DMS 273 (cell line): Measurements from ENCODE around the gene HECTD4.
A peak's percentile ranks its signal among the peaks of the same experiment; 100 is the strongest.

Experiments
- DNase-seq: peaks from one replicate; lab custom pipeline; 2025; ENCODE audit not compliant: unreplicated experiment; lab: John Stamatoyannopoulos, UW

Gene HECTD4

GRCh38 chr12:112322882-112323547 lies 59.2 kb downstream of the HECTD4 start:
- no peak for DNase-seq

- DNase-seq, result no peak
Measured at GRCh38 chr12:112322441-112322840, 59.8 kb downstream of the HECTD4 start.

- DNase-seq, result no peak
Measured at GRCh38 chr12:112321245-112321644, 61.0 kb downstream of the HECTD4 start.

- DNase-seq, result no peak
Measured at GRCh38 chr12:112319395-112319794, 62.8 kb downstream of the HECTD4 start.

GRCh38 chr12:112317481-112317880 lies 64.8 kb downstream of the HECTD4 start:
- no peak for DNase-seq

- no peak for DNase-seq
Measured at GRCh38 chr12:112314981-112315380, 67.2 kb downstream of the HECTD4 start.

- no peak for DNase-seq
Measured at GRCh38 chr12:112309797-112310196, 72.4 kb downstream of the HECTD4 start.

- no peak for DNase-seq
Measured at GRCh38 chr12:112308652-112309051, 73.6 kb downstream of the HECTD4 start.

GRCh38 chr12:112308161-112308560 lies 74.1 kb downstream of the HECTD4 start:
- DNase-seq, result no peak

GRCh38 chr12:112307317-112308011 lies 74.8 kb downstream of the HECTD4 start:
- peak; percentile 30 for DNase-seq

GRCh38 chr12:112305951-112306350 lies 76.3 kb downstream of the HECTD4 start:
- DNase-seq, result no peak

GRCh38 chr12:112304436-112304835 lies 77.8 kb downstream of the HECTD4 start:
- DNase-seq, result peak; percentile 26

- DNase-seq, result no peak
Measured at GRCh38 chr12:112303799-112304198, 78.4 kb downstream of the HECTD4 start.

GRCh38 chr12:112303004-112303403 lies 79.2 kb downstream of the HECTD4 start:
- no peak for DNase-seq

GRCh38 chr12:112299704-112300103 lies 82.5 kb downstream of the HECTD4 start:
- DNase-seq, result no peak

- DNase-seq, result no peak
Measured at GRCh38 chr12:112297188-112297587, 85.0 kb downstream of the HECTD4 start.

- DNase-seq, result no peak
Measured at GRCh38 chr12:112296183-112296582, 86.0 kb downstream of the HECTD4 start.

GRCh38 chr12:112294793-112295192 lies 87.4 kb downstream of the HECTD4 start:
- peak; percentile 37 for DNase-seq

- no peak for DNase-seq
Measured at GRCh38 chr12:112288638-112289037, 93.6 kb downstream of the HECTD4 start.

- no peak for DNase-seq
Measured at GRCh38 chr12:112285600-112286401, 96.4 kb downstream of the HECTD4 start.

GRCh38 chr12:112283546-112283945 lies 98.7 kb downstream of the HECTD4 start:
- peak; percentile 56 for DNase-seq

- no peak for DNase-seq
Measured at GRCh38 chr12:112282920-112283319, 99.3 kb downstream of the HECTD4 start.
